H1 (cell line): ENCODE results near the gene GAS7. TPM values are rescaled to one million over a fixed set of nuclear protein-coding genes. Genes with fewer than 3 reads are reported as not detected.

Experiments
- CTCF ChIA-PET: fragments of 300-600 bp; sonication (Branson Sonifier 250); formaldehyde crosslinking; loops from one replicate; lab custom pipeline; 2021; ENCODE audit not compliant: partially characterized antibody; lab: Charles Lee
- POLR2A ChIA-PET: fragments of 300-600 bp; sonication (Branson Sonifier 250); formaldehyde crosslinking; loops from one replicate; lab custom pipeline; 2021; ENCODE audit warnings: inconsistent platforms; ENCODE audit not compliant: partially characterized antibody; lab: Charles Lee
- DNase-seq, 2 experiments: peaks; one replicate each; pipeline versions ENCODE4 v3.0.0 to v3.0.0-alpha.2; 2010 to 2022; ENCODE audit warnings: low spot score in 2 of 2, low read depth in 1 of 2, mixed read lengths in 1 of 2
- FAIRE-seq: peaks from 2 replicates; lab custom pipeline; 2011; peaks lifted over from hg19 to GRCh38; lab: Jason Lieb, UNC
- H2AFZ ChIP-seq: 2 replicates; pipeline ENCODE4 v1.8.1; 2012; ENCODE audit warnings: low read length, inconsistent platforms
- H2AK5ac ChIP-seq: 2 replicates; pipeline ENCODE4 v1.6.1; 2013; ENCODE audit warnings: low read depth, low read length
- H2BK120ac ChIP-seq: replicated peaks from 2 replicates; pipeline ENCODE3; 2013; ENCODE audit warnings: low read depth, low read length, inconsistent platforms
- H2BK12ac ChIP-seq: 2 replicates; pipeline ENCODE4 v1.6.1; 2013; ENCODE audit warnings: low read depth, low read length
- H2BK15ac ChIP-seq: 2 replicates; pipeline ENCODE4 v1.6.1; 2013; ENCODE audit warnings: low read length
- H2BK20ac ChIP-seq: 2 replicates; pipeline ENCODE4 v1.6.1; 2013; ENCODE audit warnings: low read length
- H2BK5ac ChIP-seq: 2 replicates; pipeline ENCODE4 v1.6.1; 2013; ENCODE audit warnings: low read depth, low read length
- H3K14ac ChIP-seq: 2 replicates; pipeline ENCODE4 v1.6.1; 2013; ENCODE audit warnings: inconsistent platforms; ENCODE audit not compliant: insufficient read length
- H3K18ac ChIP-seq: 2 replicates; pipeline ENCODE4 v1.6.1; 2013; ENCODE audit warnings: low read length; ENCODE audit errors: extremely low read depth
- H3K23ac ChIP-seq: 2 replicates; pipeline ENCODE4 v1.6.1; 2013; ENCODE audit warnings: inconsistent platforms; ENCODE audit not compliant: insufficient read length
- H3K23me2 ChIP-seq: 2 replicates; pipeline ENCODE4 v1.6.1; 2013; ENCODE audit warnings: low read depth, low read length
- H3K27ac ChIP-seq: 2 replicates; pipeline ENCODE4 v1.6.1; 2011; ENCODE audit warnings: low read depth, low read length, inconsistent platforms
- H3K27me3 ChIP-seq, 4 experiments: replicated peaks in 1 of 4; 1 replicate in 1 of 4; 2 replicates in 3 of 4; pipeline versions ENCODE4 v1.6.1 to v1.8.1; 2011 to 2013; ENCODE audit warnings: low read length in 3 of 4, mild to moderate bottlenecking in 3 of 4, inconsistent platforms in 2 of 4, mixed read lengths in 2 of 4, moderate library complexity in 1 of 4; ENCODE audit not compliant: control insufficient read depth in 3 of 4, insufficient read depth in 3 of 4; ENCODE audit errors: extremely low read depth in 1 of 4
- H3K36me3 ChIP-seq, 4 experiments: 2 replicates each; pipeline versions ENCODE4 v1.6.1 to v1.8.1; 2011 to 2013; ENCODE audit warnings: mild to moderate bottlenecking in 4 of 4, low read length in 3 of 4, moderate library complexity in 2 of 4, control low read depth in 1 of 4, inconsistent platforms in 1 of 4; ENCODE audit not compliant: insufficient read depth in 4 of 4, control insufficient read depth in 2 of 4
- H3K4ac ChIP-seq: replicated peaks from 2 replicates; pipeline ENCODE3; 2013; ENCODE audit warnings: low read length, low read depth, mixed read lengths, inconsistent platforms; ENCODE audit not compliant: insufficient read length
- H3K4me1 ChIP-seq, 4 experiments: replicated peaks in 1 of 4; 1 replicate in 1 of 4; 2 replicates in 3 of 4; pipeline versions ENCODE4 v1.6.1 to v1.8.1; 2011 to 2013; ENCODE audit warnings: low read length in 3 of 4, inconsistent platforms in 2 of 4, mixed read lengths in 1 of 4; ENCODE audit not compliant: insufficient read depth in 4 of 4, control insufficient read depth in 3 of 4
- H3K4me2 ChIP-seq, 2 experiments: 2 replicates each; pipeline versions ENCODE4 v1.6.1 to v1.8.1; 2011 to 2013; ENCODE audit warnings: low read depth in 2 of 2, low read length in 2 of 2, control low read depth in 1 of 2, inconsistent platforms in 1 of 2, mild to moderate bottlenecking in 1 of 2; ENCODE audit not compliant: insufficient read depth in 1 of 2
- H3K4me3 ChIP-seq, 4 experiments: fragments of 200-600, 300-600 bp in 1 of 4; sonication (generic), shearing (Covaris generic), sonication (Bioruptor Twin) in 1 of 4; 2 replicates each; pipeline versions ENCODE4 v1.5.1 to v1.8.1; 2011 to 2016; ENCODE audit warnings: low read length in 4 of 4, low read depth in 3 of 4, control low read depth in 2 of 4, inconsistent platforms in 2 of 4, mild to moderate bottlenecking in 2 of 4, mixed read lengths in 1 of 4, moderate library complexity in 1 of 4; ENCODE audit not compliant: insufficient read depth in 2 of 4; ENCODE audit errors: extremely low read depth in 1 of 4
- H3K56ac ChIP-seq: replicated peaks from 2 replicates; pipeline ENCODE3; 2013; ENCODE audit warnings: low read depth, mild to moderate bottlenecking, mixed read lengths, low read length, inconsistent platforms; ENCODE audit not compliant: insufficient read length
- H3K79me1 ChIP-seq: 2 replicates; pipeline ENCODE4 v1.6.1; 2013; ENCODE audit warnings: low read depth, low read length, control low read depth
- H3K79me2 ChIP-seq, 2 experiments: 2 replicates each; pipeline versions ENCODE4 v1.6.1 to v1.8.1; 2012 to 2013; ENCODE audit warnings: low read length in 2 of 2, mild to moderate bottlenecking in 2 of 2, inconsistent platforms in 1 of 2; ENCODE audit not compliant: insufficient read depth in 2 of 2, control insufficient read depth in 1 of 2
- H3K9ac ChIP-seq, 4 experiments: replicated peaks in 1 of 4; 1 replicate in 1 of 4; 2 replicates in 3 of 4; pipeline versions ENCODE4 v1.6.1 to v1.8.1; 2011 to 2013; ENCODE audit warnings: low read depth in 3 of 4, low read length in 3 of 4, control low read depth in 2 of 4, mild to moderate bottlenecking in 2 of 4, moderate library complexity in 2 of 4, inconsistent platforms in 1 of 4; ENCODE audit errors: extremely low read depth in 1 of 4
- H3K9me3 ChIP-seq, 2 experiments: 2 replicates each; pipeline versions ENCODE4 v1.6.1 to v1.8.1; 2012 to 2013; ENCODE audit warnings: mild to moderate bottlenecking in 2 of 2, moderate library complexity in 2 of 2, control low read depth in 1 of 2, inconsistent platforms in 1 of 2, low read depth in 1 of 2, low read length in 1 of 2, mixed read lengths in 1 of 2; ENCODE audit not compliant: insufficient read depth in 2 of 2
- H4K20me1 ChIP-seq, 2 experiments: replicated peaks in 1 of 2; 2 replicates each; pipeline versions ENCODE3 to v1.8.1; 2011 to 2013; ENCODE audit warnings: inconsistent platforms in 2 of 2, low read length in 2 of 2, mild to moderate bottlenecking in 1 of 2; ENCODE audit not compliant: insufficient read depth in 2 of 2, control insufficient read depth in 1 of 2
- H4K5ac ChIP-seq: 2 replicates; pipeline ENCODE4 v1.6.1; 2013; ENCODE audit warnings: low read length, low read depth, mixed read lengths, inconsistent platforms; ENCODE audit not compliant: insufficient read length
- H4K8ac ChIP-seq: 2 replicates; pipeline ENCODE4 v1.8.0; 2013; ENCODE audit warnings: mild to moderate bottlenecking, moderate library complexity, low read length, inconsistent platforms; ENCODE audit not compliant: insufficient read depth; ENCODE audit errors: extremely low read depth
- H4K91ac ChIP-seq: replicated peaks from 2 replicates; pipeline ENCODE3; 2013; ENCODE audit warnings: low read length, mixed read lengths, inconsistent platforms; ENCODE audit not compliant: insufficient read length
- CTBP2 ChIP-seq: IDR thresholded peaks from 2 replicates; pipeline ENCODE4 v1.7.0; 2011; ENCODE audit warnings: borderline replicate concordance, mild to moderate bottlenecking, moderate library complexity, mixed read lengths, low read length; ENCODE audit not compliant: insufficient read depth, insufficient read length
- EZH2 ChIP-seq: fragments of 200-600 bp; sonication (generic); IDR thresholded peaks from 2 replicates; pipeline ENCODE4 v1.7.1; 2012; ENCODE audit warnings: low read depth, mild to moderate bottlenecking, moderate library complexity, low read length, inconsistent platforms; ENCODE audit not compliant: severe bottlenecking
- HDAC2 ChIP-seq, 2 experiments: fragments of 300-600 bp in 1 of 2; sonication (generic) in 1 of 2; IDR thresholded peaks; 2 replicates each; pipeline ENCODE4 v1.6.1; 2011 to 2012; ENCODE audit warnings: low read depth in 2 of 2, low read length in 2 of 2, mild to moderate bottlenecking in 2 of 2, moderate library complexity in 2 of 2, borderline replicate concordance in 1 of 2, inconsistent platforms in 1 of 2
- NANOG ChIP-seq: IDR thresholded peaks from 2 replicates; pipeline ENCODE4 v1.6.1; 2011; ENCODE audit warnings: low read length, low read depth, mild to moderate bottlenecking, inconsistent platforms; ENCODE audit not compliant: insufficient read depth, poor library complexity, severe bottlenecking
- POLR2A ChIP-seq, 2 experiments: IDR thresholded peaks; 1 replicate in 1 of 2; 2 replicates in 1 of 2; pipeline ENCODE4 v1.6.1; 2011; ENCODE audit warnings: low read depth in 2 of 2, low read length in 2 of 2, mild to moderate bottlenecking in 2 of 2; ENCODE audit errors: control extremely low read depth in 1 of 2
- RXRA ChIP-seq: IDR thresholded peaks from 2 replicates; pipeline ENCODE4 v1.6.1; 2011; ENCODE audit warnings: low read depth, mild to moderate bottlenecking, low read length, moderate library complexity; ENCODE audit not compliant: insufficient read depth
- SIN3A ChIP-seq, 2 experiments: IDR thresholded peaks in 1 of 2; conservative IDR thresholded peaks in 1 of 2; 2 replicates each; pipeline ENCODE4 v1.6.1; 2011 to 2012; ENCODE audit warnings: low read length in 2 of 2, improper control_type of control experiment in 1 of 2, low read depth in 1 of 2, mild to moderate bottlenecking in 1 of 2
- SP4 ChIP-seq: IDR thresholded peaks from 2 replicates; pipeline ENCODE4 v1.6.1; 2012; ENCODE audit warnings: low read length, inconsistent platforms
- SUZ12 ChIP-seq: fragments of 200-600 bp; sonication (generic); IDR thresholded peaks from 2 replicates; pipeline ENCODE4 v1.6.1; 2012; ENCODE audit warnings: mild to moderate bottlenecking, inconsistent platforms, low read length, moderate library complexity, mixed read lengths
- TAF7 ChIP-seq: optimal IDR thresholded peaks from 2 replicates; pipeline ENCODE3; 2011; ENCODE audit warnings: low read depth, mild to moderate bottlenecking, inconsistent platforms, low read length, moderate library complexity, borderline replicate concordance
- WGBS, 2 experiments: shearing (Covaris generic) in 1 of 2; methylation state at CpG; one replicate each; pipeline versions ENCODE4 v1.1.6 to v1.1.7; 2013 to 2015; ENCODE audit warnings: low lambda C conversion rate in 2 of 2, mixed read lengths in 2 of 2, inconsistent platforms in 1 of 2, low coverage in 1 of 2, missing lambda C conversion rate in 1 of 2; ENCODE audit not compliant: insufficient replicate concordance in 2 of 2, insufficient coverage in 1 of 2, insufficient read length in 1 of 2; ENCODE audit errors: extremely low coverage in 1 of 2, missing lambda C conversion rate in 1 of 2; 5-methylcytosine and 5-hydroxymethylcytosine counted together
- polyA plus RNA-seq, 7 experiments: library from polyadenylated mRNA; depleted of rRNA in 3 of 7; stranded (reverse) in 5 of 7; unstranded in 2 of 7; fragments of >200 nt in 5 of 7; fragments of 200-250 nt in 2 of 7; gene quantifications; 1 replicate in 5 of 7; 2 replicates in 1 of 7; 4 replicates in 1 of 7; pipeline versions ENCODE4 v1.2.1 to v1.2.3, GENCODE V29; 2011 to 2013; ENCODE audit warnings: missing spikeins in 2 of 7, mixed read lengths in 2 of 7
- total RNA-seq: library from RNA; stranded (reverse); fragmentation: NEBNext Ultra II Directional; extraction: Animal tissue kit (Norgen Biotek cat#: 25700); gene quantifications from 2 replicates; pipeline ENCODE4 v1.2.1, GENCODE V29; 2021
- TF ChIP-seq, protein P1 (sequence below): IDR thresholded peaks from 2 replicates; pipeline ENCODE4 v1.6.1; 2011; ENCODE audit warnings: low read length, improper control_type of control experiment

Gene GAS7
- total and polyA plus RNA-seq, 2 of the 8 experiments (the other 6 are each of a cell fraction or from before 2014, with no cell fraction given): 5.0 to 14.5 TPM

DNA sequence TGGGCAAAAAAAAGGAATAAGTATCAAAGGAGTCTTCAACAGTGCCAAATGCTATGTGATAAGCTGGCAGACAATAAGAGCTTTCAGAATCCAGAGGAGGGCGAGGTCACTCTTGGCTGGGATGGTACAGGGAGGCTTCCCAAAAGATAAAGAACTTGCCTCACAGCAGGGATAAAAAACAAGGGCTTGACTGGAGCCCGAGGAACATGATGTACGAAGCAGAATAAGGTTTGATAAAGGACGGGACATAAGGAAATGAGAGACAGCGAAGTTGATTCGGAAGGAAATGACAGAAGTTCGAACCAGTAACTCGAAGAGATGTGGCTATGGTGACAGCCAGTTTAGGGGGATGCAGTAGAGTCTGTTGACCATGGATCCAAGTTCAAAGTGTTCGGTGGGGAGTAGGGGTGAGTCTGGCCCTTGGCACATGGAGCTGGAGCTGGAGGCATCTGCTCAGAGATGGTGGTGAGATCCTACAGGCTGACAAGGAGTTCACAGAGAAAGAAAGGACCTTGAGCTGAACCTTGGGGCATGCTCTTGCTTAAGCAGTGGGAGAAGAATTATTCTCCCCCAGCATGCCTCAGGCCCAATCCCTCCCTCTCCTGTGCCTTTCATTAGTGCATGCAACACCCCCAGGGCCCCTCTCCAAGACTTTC lies 155.7 kb downstream of the GAS7 start:
- WGBS, 2 experiments: 93% methylated on average over 9 of the region's 9 CpGs; no CpG with 5 or more reads in 1 of the 2 experiments
- no peaks in the 10 kb centered on the region for H3K79me2 ChIP-seq
- TF ChIP-seq SIN3A (conservative IDR thresholded peaks at IDR 0.05 in 1 of 2, IDR thresholded peaks at IDR 0.05 in 1 of 2; ENCODE audit: low read depth in 1 of 2, low read length in 2 of 2) (no peak), HDAC2 (IDR thresholded peaks at IDR 0.05; ENCODE audit: borderline replicate concordance in 1 of 2, low read depth in 2 of 2, low read length in 2 of 2) (no peak), SP4 (no peak), TAF7 (no peak), RXRA (no peak), EZH2 (no peak), CTBP2 (no peak), POLR2A (IDR thresholded peaks at IDR 0.05; ENCODE audit: control extremely low read depth in 1 of 2, low read depth in 2 of 2, low read length in 2 of 2) (no peak), SUZ12 (no peak), NANOG (no peak)
- TF ChIP-seq, protein P1, sequence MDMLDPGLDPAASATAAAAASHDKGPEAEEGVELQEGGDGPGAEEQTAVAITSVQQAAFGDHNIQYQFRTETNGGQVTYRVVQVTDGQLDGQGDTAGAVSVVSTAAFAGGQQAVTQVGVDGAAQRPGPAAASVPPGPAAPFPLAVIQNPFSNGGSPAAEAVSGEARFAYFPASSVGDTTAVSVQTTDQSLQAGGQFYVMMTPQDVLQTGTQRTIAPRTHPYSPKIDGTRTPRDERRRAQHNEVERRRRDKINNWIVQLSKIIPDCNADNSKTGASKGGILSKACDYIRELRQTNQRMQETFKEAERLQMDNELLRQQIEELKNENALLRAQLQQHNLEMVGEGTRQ: no peak

More for the DNA sequence above, 155.7 kb downstream of the GAS7 start:
- H2AK5ac ChIP-seq: no peak overlapping the region
- DNase-seq: no peak
- no peaks in the 10 kb centered on the region for H3K23me2 ChIP-seq
- POLR2A ChIA-PET: interaction anchor here (0.6 kb wide), 1 partner anchor 168 kb away, joined by 3 read pairs; no protein-coding TSS in a partner anchor
- no peak overlapping the region for H3K18ac ChIP-seq
- CTCF ChIA-PET: interaction anchor here (0.7 to 1.0 kb wide), 2 partner anchors 9 to 184 kb away, joined by 3 read pairs; no protein-coding TSS in a partner anchor
- H3K4ac ChIP-seq: no peak overlapping the region
- H3K4me2 ChIP-seq: no peak overlapping the region
- H4K20me1 ChIP-seq: peaks cover 0 to 2% of the 10 kb centered on the region in 2 experiments
- H3K27ac ChIP-seq: no peak overlapping the region
- no peak overlapping the region for H3K9ac ChIP-seq
- no peaks in the 10 kb centered on the region for H3K36me3 ChIP-seq
- no peak for FAIRE-seq
- H2BK5ac ChIP-seq: no peak overlapping the region
- no peak overlapping the region for H3K23ac ChIP-seq
- no peak overlapping the region for H2BK20ac ChIP-seq
- H2BK120ac ChIP-seq: no peak overlapping the region
- H3K14ac ChIP-seq: no peak overlapping the region
- H4K8ac ChIP-seq: no peak overlapping the region
- H4K5ac ChIP-seq: no peak overlapping the region
- no peaks in the 10 kb centered on the region for H3K9me3 ChIP-seq
- H2BK15ac ChIP-seq: no peak overlapping the region
- H3K56ac ChIP-seq: no peak overlapping the region
- H4K91ac ChIP-seq: no peak overlapping the region
- H3K27me3 ChIP-seq: no peaks in the 10 kb centered on the region
- no peak overlapping the region for H2BK12ac ChIP-seq
- no peak overlapping the region for H3K4me3 ChIP-seq
- 0 out of 7 replicates have a peak, but pooled peaks cover 0 to 4% (median 0%) of the 10 kb centered on the region in 4 experiments for H3K4me1 ChIP-seq
- no peak overlapping the region for H2AFZ ChIP-seq
- H3K79me1 ChIP-seq: no peaks in the 10 kb centered on the region
